ENCODE data around the gene TTC7B.

- TF ChIP-seq CTCF (IDR thresholded peaks at IDR 0.05; ENCODE audit: extremely low read depth in 1 of 2, insufficient read depth in 1 of 2, low read depth in 1 of 2, low read length in 2 of 2) (no peak), POLR2AphosphoS5 (IDR thresholded peaks at IDR 0.05; ENCODE audit: insufficient read depth, low read depth, low read length) (no peak), POLR2A (IDR thresholded peaks at IDR 0.05; ENCODE audit: low read depth, low read length) (no peak), EZH2 (IDR thresholded peaks at IDR 0.05; ENCODE audit: borderline replicate concordance, low read depth, low read length, severe bottlenecking) (no peak), JUN (IDR thresholded peaks at IDR 0.05; ENCODE audit: borderline replicate concordance, insufficient read depth, insufficient read length, low read depth) (no peak), MAX (IDR thresholded peaks at IDR 0.05; ENCODE audit: insufficient read depth, insufficient read length) (no peak), MYC (IDR thresholded peaks at IDR 0.05; ENCODE audit: low read depth, low read length) (no peak)
These were observed 43.1 kb downstream of the TTC7B start for GRCh38 chr14:90773196-90773486.

Measured in endothelial cell of umbilical vein (primary cell).